GM12801 (cell line): ENCODE measurements around the gene MTA3.

Experiments used
- TF ChIP-seq, protein P1 (sequence below): IDR thresholded peaks from one replicate; pipeline ENCODE4 v1.5.1; 2011; ENCODE audit warnings: control low read depth; ENCODE audit not compliant: insufficient read length; ENCODE audit errors: extremely low read depth

MTA3 gene

DNA sequence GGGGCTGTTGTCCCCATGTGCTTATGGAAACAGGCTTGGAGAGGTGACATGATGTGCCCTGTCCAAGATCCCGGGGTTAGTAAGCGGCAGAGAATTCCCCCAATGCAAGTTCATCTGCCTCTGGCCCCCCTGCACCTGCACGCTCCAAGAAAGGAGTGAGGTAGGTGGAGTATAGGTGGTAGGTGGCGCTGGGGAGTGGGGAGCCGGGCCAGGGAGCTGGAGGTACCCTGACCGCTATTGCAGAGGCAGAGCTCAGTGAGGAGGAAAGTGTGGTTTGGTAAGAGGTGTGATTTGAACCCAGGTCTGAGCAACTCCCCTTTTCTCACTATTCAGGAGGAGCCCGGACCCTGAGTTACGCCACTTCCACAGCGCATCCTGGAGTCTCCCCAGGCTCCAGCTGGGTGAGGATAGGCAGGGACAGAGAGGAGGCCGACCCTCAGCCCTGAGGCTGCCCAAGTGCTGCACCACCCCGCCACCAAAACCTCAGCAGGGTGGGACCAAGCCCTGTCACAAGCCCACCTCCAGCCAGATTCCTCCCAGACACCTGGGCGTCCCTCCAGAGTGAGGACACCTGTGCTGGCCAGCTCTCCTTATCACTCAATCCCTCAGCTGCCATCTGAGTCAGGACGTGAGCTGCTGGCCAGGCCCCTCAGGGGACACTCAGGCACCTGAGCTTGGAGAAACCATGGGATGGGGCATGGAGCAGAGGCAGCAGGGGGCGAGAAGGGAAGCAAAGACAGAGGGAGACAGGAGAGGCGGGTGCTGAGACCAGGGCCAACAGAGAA lies 218.3 kb downstream of the MTA3 start:
- TF ChIP-seq, protein P1, sequence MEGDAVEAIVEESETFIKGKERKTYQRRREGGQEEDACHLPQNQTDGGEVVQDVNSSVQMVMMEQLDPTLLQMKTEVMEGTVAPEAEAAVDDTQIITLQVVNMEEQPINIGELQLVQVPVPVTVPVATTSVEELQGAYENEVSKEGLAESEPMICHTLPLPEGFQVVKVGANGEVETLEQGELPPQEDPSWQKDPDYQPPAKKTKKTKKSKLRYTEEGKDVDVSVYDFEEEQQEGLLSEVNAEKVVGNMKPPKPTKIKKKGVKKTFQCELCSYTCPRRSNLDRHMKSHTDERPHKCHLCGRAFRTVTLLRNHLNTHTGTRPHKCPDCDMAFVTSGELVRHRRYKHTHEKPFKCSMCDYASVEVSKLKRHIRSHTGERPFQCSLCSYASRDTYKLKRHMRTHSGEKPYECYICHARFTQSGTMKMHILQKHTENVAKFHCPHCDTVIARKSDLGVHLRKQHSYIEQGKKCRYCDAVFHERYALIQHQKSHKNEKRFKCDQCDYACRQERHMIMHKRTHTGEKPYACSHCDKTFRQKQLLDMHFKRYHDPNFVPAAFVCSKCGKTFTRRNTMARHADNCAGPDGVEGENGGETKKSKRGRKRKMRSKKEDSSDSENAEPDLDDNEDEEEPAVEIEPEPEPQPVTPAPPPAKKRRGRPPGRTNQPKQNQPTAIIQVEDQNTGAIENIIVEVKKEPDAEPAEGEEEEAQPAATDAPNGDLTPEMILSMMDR, result no peak

DNA sequence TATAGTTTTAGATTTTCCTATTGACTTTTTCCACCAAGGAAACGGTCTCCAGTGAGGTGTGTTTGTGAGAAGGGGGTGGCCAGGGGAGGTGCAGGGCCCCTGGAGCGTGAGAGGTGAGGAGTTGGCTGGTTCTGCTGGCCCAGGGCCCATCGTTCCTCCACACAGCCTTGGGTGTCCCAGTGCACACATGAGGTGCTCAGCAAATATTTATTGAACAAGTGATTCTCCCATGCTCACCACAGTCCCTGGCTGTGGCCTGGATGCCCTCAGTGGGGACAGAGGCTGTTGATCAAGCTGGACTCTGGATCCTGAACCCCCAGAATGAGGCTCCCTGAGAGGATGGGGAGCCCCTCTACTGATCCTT lies 219.0 kb downstream of the MTA3 start:
- TF ChIP-seq, protein P1, result no peak

DNA sequence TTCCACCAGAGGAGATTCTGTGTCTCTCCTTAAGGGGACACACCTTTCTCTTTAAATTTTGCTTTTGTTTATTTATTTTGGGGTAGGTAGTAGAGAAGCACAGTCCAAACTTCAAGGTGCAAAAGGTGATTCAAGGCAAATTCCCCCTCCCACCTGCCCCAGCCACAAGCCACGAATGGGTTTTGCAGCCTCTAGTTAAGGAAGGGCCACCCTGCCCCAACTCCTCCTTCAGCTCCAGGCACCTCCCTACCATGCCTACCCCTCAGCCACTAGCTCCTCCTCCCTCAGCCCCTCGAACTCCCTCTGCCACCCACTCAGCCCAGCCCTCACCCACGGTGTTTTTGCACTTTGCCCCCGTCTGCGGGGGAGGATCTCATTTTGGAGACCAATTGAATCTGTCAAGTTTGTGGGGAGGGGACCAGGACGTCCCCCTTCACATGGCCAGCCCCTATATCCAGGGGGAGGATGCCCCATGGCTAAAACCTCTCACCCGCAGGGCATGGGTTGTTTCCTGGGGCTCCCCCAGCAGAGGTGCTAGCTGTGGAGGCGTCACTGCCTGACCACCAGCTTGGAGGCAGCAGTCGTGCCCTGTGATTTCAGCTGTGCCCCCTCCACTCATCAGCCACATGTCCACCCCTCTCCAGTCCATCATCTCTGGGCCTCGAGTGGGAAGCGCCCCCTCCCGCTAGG lies 219.5 kb downstream of the MTA3 start:
- TF ChIP-seq, protein P1, result no peak

DNA sequence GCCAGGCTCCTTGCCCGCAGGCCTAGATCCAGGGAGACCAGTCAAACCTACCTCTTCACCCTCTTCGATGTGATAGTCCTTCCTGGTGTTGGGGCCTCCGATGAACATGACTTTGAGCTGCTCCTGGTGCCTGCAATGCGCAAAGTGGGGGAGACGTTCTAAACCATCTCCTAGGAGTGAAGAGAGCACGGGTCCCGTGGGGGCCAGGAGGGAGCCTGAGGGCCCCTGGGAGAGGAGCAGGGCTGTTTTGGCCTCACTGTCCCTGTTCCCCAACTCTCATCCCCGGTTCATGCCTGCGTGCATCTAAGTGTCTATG lies 220.0 kb downstream of the MTA3 start:
- TF ChIP-seq, protein P1, result no peak

DNA sequence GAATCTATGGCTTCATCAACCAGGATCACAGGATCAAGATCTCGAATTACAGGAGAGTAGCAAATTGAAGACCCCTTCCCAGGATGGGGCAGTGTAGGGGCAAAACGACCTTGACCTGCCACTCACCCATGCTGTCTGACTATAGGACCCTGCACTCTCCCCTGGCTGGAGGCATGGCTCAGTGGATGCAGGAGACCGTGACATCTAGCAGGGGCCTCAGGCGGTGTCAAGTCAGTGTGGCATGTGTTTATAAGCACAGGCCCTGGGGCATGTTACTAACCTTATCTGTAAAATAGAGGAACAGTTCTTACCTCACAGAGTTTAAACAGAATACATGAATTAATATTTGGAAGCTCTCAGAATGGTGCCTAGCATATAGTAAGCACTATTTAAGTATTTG lies 220.4 kb downstream of the MTA3 start:
- TF ChIP-seq, protein P1, result no peak

DNA sequence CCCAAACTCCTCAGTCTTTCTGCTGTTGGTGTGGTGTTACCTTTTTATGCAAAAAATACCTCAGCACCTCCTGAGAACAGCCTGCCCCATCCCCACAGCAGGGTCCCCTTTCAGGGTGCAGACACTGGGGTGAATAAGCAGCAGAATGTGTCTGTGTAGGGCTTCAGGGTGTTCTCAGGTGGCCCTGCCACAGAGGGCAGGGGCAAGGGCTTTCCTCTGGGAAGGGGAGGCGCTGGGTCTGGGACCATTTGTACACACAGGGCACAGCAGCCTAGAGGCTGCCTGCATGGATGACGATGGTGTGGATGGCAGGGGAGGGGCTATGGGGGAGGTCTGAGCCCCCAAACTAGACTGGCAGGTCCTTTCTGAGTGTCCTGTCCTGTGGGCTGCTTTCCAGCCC lies 221.3 kb downstream of the MTA3 start:
- TF ChIP-seq, protein P1, result no peak

DNA sequence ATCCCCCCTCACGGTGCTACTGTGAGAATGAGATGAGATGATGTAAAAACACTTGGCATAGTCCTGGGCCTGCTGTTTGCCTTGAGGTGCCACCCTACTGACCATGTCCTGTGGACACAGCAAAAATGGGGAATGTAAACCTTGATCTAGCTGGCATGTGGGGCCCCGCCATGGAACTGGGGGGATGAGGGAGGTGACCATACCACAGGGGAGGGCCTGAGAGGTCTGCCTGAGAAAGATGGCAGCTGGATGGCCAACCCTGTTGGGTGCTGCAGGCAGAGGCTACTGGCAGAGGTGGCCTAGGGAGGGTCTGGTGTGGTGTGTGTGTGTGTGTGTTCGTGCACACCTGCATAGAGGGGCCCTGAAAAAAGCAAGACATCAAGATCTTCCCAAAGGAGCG lies 223.2 kb downstream of the MTA3 start:
- TF ChIP-seq, protein P1, result no peak
